HCEC 1CT (cell line): Measurements from ENCODE around the gene GPR61.

Experiments used
- DNase-seq: peaks from one replicate; pipeline ENCODE4 v3.0.0-alpha.2; 2017

The GPR61 gene, protein sequence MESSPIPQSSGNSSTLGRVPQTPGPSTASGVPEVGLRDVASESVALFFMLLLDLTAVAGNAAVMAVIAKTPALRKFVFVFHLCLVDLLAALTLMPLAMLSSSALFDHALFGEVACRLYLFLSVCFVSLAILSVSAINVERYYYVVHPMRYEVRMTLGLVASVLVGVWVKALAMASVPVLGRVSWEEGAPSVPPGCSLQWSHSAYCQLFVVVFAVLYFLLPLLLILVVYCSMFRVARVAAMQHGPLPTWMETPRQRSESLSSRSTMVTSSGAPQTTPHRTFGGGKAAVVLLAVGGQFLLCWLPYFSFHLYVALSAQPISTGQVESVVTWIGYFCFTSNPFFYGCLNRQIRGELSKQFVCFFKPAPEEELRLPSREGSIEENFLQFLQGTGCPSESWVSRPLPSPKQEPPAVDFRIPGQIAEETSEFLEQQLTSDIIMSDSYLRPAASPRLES

DNA sequence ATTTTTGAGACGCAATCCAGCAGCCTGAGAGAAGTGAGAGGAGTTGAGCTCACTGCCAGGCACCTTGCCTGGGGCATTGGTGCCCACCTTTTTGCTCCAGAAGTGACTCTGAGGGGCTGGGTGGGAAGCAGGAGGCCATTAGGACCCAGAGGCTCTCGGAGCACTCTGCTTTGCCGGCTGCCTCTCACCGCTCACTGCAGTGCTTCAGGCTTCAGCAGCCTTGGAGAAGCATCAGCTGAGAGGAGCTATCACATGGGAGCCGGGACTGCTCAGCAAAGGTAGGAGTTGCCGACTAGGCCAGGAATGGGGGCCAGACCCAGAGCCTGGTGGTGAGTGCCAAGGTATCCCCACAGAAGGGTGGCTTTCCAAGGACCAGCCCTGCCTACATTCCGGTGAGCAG is at the start of gene GPR61:
TSS of gene GPR61 (plus strand) at position 197 of the 400 bp plus-strand sequence. CDS start 3,151 bp downstream, outside the sequence.
- DNase-seq: no peak

DNA sequence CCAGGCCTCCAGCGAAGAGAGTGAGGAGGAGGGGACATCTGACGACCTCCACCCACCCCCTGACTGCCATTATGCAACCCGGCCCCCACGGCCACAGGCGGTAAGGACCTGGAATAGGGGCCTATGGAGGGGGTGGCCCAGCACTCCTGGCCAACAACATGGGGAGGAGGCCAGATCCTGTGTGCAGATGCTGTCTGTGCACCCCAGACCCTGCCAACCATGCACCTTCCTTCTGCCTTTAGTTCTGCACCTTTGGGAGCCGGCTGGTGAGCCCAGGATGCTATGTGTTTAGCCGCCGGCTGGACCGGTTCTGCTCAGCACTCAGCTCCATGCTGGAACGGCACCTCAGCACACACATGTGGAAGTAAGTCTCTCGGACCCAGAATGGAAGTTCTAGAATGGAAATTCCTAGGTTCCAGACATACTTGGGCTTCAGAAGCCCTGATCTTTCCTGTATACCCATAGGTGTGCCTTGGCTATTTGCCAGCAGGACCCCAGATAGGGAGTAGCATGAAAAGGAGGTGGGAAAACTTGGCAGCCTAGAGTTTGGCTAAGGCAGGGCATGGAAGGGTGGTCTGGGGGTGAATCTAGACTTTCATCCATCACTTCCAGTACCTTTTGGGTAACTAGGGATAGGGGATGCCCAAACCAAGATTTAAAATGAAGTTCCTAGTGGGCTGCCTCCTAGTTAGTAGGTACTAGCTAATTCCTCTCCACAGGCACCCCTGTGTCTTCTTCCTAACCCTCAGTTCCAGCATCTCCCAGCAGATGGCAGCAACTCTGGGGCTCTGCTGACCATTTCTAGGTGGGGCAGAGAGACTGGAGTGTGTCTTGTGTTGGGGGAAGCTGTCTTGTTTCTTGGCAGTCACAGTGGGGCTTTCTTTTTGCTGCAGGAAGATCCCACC is 49.4 kb upstream of the GPR61 start:
- peak; percentile 56 for DNase-seq

DNA sequence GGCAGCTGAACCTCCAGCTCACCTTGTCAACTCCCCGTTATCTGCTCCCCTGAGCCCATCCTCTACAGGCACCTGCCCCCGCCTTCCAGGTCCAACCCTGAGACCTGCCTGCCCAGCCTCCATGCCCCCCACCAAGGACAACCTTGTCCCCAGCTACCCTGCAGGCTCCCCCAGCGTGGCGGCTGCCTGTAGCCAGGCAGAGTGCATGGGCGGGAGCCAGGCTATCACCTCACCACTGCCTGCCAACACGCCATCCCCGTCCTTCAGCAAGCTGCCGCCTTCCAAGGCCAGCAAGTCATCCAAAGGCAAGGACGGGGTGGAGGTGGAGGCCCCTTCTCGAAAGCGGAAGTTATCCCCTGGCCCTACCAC is 48.8 kb upstream of the GPR61 start:
- no peak for DNase-seq

DNA sequence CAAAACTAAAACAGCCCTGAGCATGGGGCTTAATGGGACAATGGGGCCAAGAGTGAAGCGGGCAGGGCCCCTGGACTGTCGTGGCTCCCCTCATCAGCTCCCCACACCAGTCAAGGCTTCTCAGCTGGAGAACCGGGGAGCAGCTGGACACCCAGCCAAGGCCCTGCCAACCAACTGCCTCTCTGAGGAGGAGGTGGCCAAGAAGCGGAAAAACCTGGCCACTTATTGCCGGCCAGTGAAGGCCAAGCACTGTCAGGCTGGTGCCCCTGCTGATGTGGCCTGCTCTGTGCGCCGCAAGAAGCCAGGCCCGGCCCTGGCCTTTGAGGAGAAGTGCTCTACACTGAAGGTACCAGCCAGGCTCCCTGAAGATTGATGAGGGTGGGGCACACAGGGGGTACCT is 48.3 kb upstream of the GPR61 start:
- DNase-seq: no peak

DNA sequence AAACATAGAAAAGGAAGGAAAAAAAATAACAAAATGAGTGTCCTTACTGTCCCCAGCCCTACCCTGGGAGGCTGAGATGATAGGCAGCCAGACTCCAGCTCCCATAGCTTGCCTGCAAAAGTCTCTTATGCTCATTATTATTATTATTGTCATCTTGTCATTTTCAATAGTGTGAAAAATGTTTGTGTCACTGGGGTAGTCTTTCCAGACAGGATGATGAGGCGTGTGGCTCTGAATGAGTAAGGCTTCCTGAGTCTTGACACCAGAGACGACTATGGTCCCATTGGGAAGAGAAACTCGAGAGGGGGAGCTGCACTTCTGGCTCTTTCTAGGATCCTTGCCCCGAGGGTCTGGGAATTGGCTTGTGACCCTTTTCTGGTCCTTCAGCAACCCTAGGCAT is 46.9 kb upstream of the GPR61 start:
- DNase-seq: no peak

DNA sequence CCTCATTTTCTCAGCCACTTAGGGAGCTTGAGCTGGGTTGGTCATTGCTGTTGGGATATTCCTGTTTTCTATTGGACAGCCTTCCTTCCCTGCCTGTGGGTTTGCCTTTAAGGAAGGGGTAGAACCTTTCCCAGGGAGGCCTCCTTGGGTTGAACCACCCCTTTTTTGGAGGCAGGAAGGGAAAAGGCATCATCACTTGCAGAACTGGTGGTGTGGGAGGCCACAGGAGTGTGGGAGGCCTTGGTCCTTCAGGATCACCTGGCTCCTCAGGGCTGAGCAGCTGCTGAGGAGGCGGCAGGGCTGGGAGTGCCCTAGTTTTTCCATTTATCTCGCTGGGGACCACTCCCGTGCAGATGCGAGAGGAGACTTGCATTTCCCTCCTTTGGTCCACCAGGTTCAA is 46.4 kb upstream of the GPR61 start:
- no peak for DNase-seq

DNA sequence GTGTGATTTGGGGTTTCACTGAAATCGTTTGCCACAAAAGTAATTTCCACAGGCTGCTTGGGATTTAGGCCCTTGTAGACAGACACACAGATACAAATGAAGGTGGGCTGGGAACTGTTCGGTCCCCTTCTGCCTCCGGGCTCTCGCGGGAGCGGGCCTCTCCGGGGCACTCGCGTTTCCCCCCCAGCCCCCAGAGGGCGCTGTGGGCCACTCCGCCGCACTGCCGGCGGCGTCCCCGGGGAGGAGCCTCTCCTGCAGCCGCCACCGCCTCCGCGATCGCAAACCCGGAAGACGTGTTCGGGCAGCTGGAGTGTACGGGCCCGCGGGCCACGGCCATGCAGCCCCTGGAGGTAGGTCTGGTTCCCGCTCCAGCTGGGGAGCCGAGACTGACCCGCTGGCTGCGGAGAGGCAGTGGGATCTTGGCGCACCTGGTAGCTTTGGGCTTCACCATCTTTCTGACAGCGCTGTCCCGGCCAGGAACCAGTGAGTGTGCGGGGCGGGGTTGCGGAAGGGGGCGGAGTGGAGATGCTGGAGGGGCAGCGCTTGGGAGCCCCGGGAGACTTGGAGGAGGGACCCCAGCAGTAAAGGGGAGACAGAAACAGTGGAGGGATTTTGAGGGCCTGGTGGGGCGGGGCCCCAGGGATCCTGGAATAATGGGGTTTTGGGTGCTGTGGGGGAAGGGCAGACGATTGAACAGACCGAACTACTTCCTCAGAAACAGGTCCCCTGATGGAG is 45.7 kb upstream of the GPR61 start, which contains the start of gene CYB561D1:
TSS of gene CYB561D1 (plus strand) at position 290 of the 735 bp plus-strand sequence. CDS start at position 336, 46 bp downstream.
- peak; percentile 78 for DNase-seq

DNA sequence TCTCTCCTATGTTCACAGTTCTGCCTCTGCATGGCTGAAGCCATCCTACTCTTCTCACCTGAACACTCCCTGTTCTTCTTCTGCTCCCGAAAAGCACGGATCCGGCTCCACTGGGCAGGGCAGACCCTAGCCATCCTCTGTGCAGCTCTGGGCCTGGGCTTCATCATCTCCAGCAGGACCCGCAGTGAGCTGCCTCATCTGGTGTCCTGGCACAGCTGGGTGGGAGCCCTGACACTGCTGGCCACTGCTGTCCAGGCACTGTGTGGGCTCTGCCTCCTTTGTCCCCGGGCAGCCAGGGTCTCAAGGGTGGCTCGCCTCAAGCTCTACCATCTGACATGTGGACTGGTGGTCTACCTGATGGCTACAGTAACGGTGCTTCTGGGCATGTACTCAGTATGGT is 43.9 kb upstream of the GPR61 start:
- no peak for DNase-seq

DNA sequence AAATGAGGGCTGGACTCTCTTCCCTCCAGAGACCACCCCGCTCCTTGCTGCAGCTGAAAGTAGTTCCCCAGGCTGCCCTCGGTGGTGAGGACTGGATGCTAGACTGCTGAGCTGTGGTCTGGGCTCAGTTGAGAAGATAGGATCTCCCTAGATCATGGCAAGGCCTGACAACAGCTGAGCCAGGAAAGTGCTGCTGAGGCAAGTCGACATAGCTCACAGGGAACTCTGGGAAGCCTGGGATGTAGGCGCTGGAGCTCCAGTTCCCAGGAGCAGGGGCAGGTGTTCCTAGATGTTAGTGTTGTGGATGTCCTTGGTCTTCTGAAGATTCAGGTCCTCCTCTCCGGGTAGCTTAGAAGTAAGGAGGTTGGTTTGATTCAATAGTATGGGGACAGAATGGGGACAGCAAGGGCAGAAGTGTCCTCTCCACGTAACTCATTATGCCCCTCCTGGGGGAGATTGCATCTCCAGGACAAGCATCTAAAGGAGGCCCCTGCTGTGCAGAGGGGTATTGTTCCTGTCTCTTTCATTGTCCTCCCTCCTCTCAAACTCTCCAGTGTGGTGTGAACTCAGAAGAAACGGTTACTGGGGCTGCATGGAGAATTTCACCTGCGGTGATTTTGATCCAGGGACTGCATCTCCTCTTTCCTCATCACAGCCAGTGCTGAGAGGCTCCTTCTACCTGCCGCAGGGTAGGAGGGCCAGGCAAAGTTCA is 42.1 kb upstream of the GPR61 start:
- no peak for DNase-seq

DNA sequence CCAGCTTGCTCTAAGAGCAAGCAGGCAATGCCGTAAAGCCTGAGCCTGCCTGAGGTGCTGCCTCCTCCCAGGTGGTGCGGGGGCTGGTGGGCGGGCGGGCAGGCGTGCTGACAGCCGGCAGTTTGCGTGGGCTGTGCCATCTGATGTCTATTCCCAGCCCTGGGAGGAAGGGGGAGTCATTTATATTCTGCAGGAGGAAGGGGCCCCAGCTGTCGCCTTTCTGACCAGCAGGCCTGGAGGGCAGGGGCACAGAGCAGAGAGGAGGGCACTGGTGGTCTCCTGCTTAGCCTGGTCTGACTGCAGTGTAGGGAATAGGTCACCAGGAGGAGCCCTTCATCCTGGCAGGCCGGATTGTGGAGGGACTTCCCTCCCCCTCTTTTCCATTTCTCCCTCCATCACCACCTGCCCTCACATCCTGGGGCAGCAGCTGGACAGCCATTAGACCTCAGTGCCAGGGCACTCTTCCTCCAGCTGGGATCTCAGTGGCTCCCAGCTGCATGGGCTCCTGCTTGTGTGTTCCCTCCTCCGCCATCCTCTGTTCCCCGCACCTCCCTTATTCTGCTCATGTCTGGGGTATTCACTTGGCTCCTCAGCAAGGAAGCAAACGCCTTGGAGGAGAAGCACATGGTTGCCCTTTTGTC is 41.4 kb upstream of the GPR61 start:
- DNase-seq: peak; percentile 36

DNA sequence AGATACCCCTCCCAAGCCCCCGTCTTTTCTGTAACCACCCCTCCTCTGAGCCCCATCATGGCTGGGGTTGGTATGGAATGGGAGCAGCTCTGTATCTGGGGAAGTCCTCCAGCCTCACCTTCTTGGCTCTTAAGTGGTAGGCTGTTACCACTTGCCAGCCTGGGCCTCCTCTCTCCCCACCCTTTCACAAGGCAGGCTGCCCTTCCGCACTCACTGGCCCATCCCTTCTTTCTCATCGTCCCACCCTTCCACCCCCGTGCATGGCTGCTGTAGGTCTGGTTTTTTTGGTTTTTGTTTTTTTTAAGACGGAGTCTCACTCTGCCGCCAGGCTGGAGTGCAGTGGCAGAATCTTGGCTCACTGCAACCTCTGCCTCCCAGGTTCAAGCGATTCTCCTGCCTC is 40.6 kb upstream of the GPR61 start:
- no peak for DNase-seq

DNA sequence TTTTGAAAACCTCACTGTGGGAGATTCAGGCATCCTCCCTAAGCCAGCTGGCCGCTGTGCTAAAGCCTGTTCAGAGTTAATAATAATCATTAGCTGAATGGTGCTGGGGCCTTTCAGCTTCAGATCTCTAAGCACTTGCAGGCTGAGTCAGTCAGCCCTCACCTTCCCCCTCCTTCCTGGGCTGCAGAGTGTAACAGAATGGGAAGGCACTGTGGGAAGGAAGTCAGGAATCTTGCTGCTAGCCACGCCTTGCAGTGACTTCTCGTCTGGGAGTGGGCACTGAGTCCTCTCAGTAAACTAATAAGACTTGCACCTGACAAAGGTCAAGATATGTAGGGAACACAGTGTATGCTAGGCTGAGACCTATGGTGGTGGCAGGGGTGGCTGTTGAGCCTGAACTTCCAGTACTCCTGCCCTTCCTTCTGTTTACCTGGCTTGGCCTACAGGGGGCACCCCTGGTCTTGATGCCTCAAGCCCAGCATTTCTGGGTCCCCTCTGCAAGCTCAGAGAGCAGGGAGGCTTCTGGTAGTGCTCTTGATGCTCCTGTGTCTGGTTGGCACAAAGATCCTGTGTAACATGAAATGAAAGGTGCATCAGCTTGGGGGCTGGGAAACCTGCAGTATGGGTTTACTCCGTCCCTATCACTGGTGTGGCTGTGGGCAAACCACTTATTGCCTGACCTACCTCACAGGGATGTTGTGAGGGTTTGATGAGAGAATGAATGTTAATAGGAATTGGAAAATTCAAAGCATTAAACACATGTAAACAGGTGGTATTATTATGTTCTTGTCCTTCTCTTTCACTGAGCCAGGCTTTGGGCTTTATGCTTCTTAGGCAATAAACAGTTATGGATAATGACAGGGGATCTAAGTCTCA is 39.8 kb upstream of the GPR61 start:
- DNase-seq: peak; percentile 37

DNA sequence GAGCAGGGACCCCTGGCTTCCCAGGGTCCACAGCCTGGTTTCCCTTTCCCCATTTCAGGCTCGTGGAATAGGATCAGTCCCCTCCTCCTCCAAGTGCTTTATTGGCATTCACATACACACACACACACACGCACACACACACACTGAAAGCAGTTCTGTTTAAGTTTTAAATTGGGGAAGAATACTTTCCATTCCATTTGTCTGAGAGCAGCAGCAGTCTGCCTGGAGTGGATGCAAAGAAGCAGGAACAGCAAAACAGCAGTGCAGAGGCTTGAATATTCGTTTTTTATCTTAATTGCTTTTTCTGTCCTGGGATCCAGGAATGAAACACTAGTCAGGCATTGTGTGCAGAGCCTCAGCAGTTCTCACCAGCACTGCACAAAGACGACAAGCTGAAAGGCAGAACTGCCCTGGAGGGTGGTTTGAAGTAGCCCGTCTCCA is 38.7 kb upstream of the GPR61 start:
- DNase-seq: no peak

DNA sequence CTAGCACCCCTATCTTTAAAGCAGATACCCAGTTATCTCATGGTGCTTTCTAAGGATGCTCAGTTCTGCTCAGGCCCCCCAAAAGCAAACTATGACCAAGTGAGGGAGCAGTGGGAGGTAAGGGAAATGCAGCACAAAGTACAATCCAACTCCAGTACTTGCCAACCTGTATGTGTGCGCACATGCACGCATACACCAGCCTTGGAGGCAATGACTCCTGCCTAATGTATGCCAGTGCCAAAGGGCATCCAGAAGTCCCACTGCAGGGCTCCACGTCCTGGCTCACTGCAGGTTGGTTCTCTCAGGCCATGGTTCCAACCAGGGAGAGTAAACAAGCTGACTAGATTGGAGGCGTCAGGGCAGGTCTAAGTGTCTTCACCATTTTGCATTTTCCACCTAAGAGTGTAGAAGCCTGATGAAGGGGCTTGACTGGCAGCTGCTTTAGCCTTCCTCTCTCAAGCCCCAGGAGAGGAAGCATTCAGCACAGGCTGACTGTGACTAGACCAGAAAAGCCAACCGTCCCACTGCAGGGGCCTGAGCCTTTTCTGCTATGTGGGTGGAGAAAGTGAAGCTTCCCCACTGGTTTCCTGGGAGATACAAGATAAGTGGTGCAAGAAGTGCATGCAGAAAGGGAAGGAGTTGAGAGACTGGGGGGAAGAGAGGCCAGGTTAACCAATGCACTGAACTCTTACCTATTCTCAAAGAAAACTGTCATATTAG is 37.9 kb upstream of the GPR61 start:
- DNase-seq: no peak

DNA sequence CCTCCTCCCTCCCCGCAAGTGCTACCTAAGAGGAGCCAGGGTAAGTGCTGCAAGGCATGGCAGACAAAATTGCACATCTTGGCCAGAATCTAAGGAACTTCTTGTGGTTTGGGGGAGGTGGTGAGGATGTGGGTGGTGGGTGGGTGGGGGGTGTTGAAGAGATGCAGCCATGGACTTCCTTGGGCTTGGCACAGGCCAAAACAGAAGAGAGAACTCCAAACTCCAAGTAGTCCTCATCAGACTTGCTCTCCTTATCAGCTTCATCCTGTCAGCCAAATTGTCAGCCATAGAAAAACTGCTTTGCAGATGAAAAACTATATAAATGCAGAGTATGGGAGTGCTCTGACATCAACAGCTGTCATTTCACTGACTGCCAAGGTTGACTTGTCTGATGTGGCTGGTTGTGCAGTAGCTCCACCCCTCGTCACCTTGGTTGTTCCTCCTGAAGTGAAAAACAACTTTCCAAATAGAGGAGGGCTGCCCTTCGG is 37.3 kb upstream of the GPR61 start:
- DNase-seq: no peak

DNA sequence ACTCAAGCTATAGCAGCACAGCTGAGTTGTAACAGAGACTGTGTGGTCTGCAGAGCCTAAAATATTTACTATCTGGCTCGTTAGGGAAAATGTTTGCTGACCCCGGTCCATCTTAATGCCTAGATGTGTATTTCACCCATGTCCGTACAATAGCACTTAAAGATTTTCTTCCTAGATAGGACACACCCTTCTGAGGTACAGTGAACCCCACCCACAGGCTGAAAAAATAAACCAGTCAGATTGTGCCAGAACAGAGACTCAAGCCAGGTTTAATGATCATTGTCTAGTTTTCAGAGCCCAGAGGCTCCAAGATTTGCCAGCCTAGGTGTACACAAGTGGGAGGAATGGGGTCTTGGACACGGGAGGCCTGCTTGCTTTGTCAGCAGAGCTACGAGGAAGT is 35.7 kb upstream of the GPR61 start:
- no peak for DNase-seq

DNA sequence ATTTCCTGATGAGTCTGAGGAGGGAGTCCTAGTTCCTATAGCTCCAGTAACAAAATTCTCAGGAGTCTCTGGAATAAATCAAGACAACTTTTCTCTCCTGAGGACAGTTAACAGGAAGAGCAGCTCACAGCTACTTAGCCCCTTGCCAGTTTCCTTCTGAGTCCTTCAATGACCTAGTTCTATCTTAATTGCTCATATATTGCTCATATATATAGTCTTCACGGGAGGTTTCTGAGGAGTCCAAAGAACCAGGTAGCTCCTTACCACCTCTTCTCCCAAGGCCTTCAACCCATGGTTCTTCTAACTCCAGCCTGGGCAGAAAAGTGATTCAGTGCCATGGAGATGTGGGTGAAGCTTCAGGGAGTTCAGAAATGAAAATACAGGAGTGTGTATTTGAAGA is 34.7 kb upstream of the GPR61 start:
- DNase-seq: no peak

DNA sequence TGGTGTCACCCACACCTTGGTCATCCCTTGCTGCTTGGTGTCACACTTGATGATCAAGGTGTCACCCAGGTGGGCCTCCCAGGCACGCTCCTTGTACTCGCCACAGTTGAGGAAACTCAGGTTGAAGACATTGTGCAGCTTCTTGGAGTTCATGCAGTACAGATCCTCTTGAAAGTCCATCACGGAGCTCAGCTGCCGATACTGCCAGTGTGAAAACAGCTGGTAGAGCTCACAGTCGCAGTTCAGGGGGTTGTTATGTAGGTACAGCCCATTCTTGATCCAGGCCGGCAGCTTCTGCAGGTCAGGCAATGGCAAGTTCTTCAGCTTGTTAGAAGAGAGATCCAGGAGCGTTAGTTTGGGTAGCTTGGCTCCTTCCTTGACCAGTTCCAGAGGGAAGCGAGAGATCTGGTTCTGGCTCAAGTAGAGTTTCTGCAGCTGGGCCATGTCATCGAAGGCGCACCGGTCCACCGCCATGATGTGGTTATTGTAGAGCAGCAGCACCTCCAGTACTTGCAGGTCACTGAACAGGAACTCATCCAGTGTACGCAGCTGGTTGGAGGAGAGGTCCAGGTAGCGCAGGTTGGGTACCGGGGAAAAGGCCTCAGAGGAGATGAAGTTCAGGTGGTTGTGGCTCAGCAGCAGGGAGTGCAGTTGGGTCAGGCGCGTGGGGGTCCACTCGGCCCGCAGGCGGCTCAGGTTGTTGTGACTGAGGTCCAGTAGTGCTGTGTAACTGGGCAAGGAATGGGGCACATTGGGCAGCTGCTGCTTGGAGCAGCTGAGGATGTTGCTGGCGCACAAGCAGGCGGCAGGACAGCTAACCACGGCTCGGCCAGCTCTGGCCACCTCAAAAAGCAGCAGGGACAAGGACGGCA is 31.4 kb upstream of the GPR61 start:
- DNase-seq: no peak

DNA sequence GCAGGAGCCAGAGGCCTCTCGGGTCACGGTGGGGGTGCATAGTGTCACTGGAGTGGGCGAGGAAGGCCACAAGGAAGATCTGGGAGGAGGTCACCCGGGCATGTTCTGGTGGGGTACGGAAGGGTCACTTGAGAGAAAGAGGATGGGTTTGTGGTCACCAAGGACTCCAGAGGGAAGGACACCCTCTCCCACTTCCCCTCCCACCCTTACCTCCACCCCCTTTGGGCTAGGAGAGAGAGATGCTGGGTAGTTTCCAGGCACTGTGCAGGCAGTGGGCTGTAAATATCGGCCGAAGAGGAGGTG is 30.8 kb upstream of the GPR61 start:
- no peak for DNase-seq
